K562 (cell line): ENCODE data around the gene NOL12. TPM values are rescaled to one million over a fixed set of nuclear protein-coding genes. Genes with fewer than 3 reads are reported as not detected.

ENCODE experiments used
- ATF1 ChIP-seq, 2 experiments: fragments of 450-650 bp in 1 of 2; IDR thresholded peaks; 2 replicates each; pipeline ENCODE4 v1.6.1; 2016; ENCODE audit warnings: missing compliant biosample characterization in 1 of 2, missing genetic modification characterization in 1 of 2
- CHCHD3 ChIP-seq: fragments of 250-450 bp; sonication (Bioruptor Pico); IDR thresholded peaks from 2 replicates; pipeline ENCODE4 v2.1.2; 2022; ENCODE audit warnings: mild to moderate bottlenecking
- E2F8 ChIP-seq: fragments of 450-650 bp; IDR thresholded peaks from 2 replicates; pipeline ENCODE4 v1.7.1; 2018; ENCODE audit warnings: mild to moderate bottlenecking, low read depth; ENCODE audit not compliant: partially characterized antibody
- KDM5B ChIP-seq: fragments of 200-600 bp; sonication (generic); IDR thresholded peaks from 2 replicates; pipeline ENCODE4 v1.6.1; 2012; ENCODE audit warnings: low read depth, mild to moderate bottlenecking, moderate library complexity, low read length, control low read depth, inconsistent platforms; ENCODE audit not compliant: insufficient replicate concordance
- MYNN ChIP-seq, 2 experiments: sonication (generic); formaldehyde crosslinking in 1 of 2; IDR thresholded peaks; 2 replicates each; pipeline versions ENCODE4 v1.5.0 to v1.6.1; 2016 to 2020; ENCODE audit warnings: antibody characterized with exemption in 1 of 2, missing genetic modification reagents in 1 of 2
- RBFOX2 ChIP-seq: fragments of 200-400 bp; formaldehyde crosslinking; IDR thresholded peaks from 2 replicates; pipeline ENCODE4 v1.6.1; 2017; ENCODE audit warnings: low read depth, mild to moderate bottlenecking, low read length, moderate library complexity
- YY1 ChIP-seq, 3 experiments: IDR thresholded peaks; 2 replicates each; pipeline ENCODE4 v1.6.1; 2011; ENCODE audit warnings: low read length in 2 of 3, mild to moderate bottlenecking in 2 of 3, moderate library complexity in 2 of 3, borderline replicate concordance in 1 of 3, control low read depth in 1 of 3, low read depth in 1 of 3; ENCODE audit not compliant: insufficient read depth in 3 of 3, insufficient replicate concordance in 2 of 3, control insufficient read depth in 1 of 3, insufficient read length in 1 of 3; ENCODE audit errors: extremely low read depth in 1 of 3
- ZBTB11 ChIP-seq, 3 experiments: fragments of 200-800 bp in 1 of 3; fragments of 250-450 bp in 1 of 3; fragments of 450-650 bp in 1 of 3; sonication (Bioruptor Pico) in 1 of 3; sonication (Bioruptor generic) in 1 of 3; formaldehyde crosslinking in 1 of 3; IDR thresholded peaks; 2 replicates each; pipeline versions ENCODE4 v1.6.1 to v1.8.0; 2016 to 2022; ENCODE audit warnings: mild to moderate bottlenecking in 2 of 3, missing genetic modification characterization in 2 of 3, missing compliant biosample characterization in 1 of 3, moderate library complexity in 1 of 3
- ZNF609 ChIP-seq: sonication (generic); formaldehyde crosslinking; IDR thresholded peaks from 2 replicates; pipeline ENCODE4 v1.8.1; 2023; ENCODE audit warnings: missing genetic modification reagents, mild to moderate bottlenecking, borderline replicate concordance
- ZNF766 ChIP-seq: fragments of 200-800 bp; sonication (Bioruptor generic); conservative IDR thresholded peaks from 2 replicates; pipeline ENCODE4 v1.6.1; 2016; ENCODE audit warnings: missing genetic modification characterization, missing compliant biosample characterization
- ZZZ3 ChIP-seq: fragments of 450-650 bp; IDR thresholded peaks from 2 replicates; pipeline ENCODE4 v1.6.1; 2016; ENCODE audit warnings: antibody characterized with exemption, mild to moderate bottlenecking, moderate library complexity
- polyA plus RNA-seq, 8 experiments: library from polyadenylated mRNA; depleted of rRNA in 4 of 8; stranded (reverse) in 5 of 8; unstranded in 3 of 8; fragments of >200 nt; fragmentation: Nextera tagmentation in 2 of 8; fragmentation: Illumina TruSeq in 1 of 8; extraction: Ambion mirVana in 2 of 8; extraction: Trizol in 1 of 8; gene quantifications; 2 replicates each; pipeline versions ENCODE4 v1.2.1 to v1.2.3, GENCODE V29; 2011 to 2014; ENCODE audit warnings: inconsistent platforms in 1 of 8, missing spikeins in 1 of 8
- total RNA-seq, 7 experiments: library from RNA; depleted of rRNA in 6 of 7; stranded (reverse); fragments of >200 nt in 6 of 7; fragmentation: Illumina TruSeq in 2 of 7; extraction: Trizol in 2 of 7; gene quantifications; 2 replicates each; pipeline versions ENCODE4 v1.2.1 to v1.2.3, GENCODE V29; 2011 to 2021; ENCODE audit warnings: low replicate concordance in 1 of 7

The NOL12 gene
- total and polyA plus RNA-seq, 9 of the 15 experiments (the other 6 are each of a cell fraction or from before 2014, with no cell fraction given): 2.8 to 40.9 (median 28.5) TPM

GRCh38 chr22:37686002-37686982, at the start of gene NOL12 (continued):
- peak in 1 of 3 experiments; percentile 54 for TF ChIP-seq YY1 (IDR thresholded peaks at IDR 0.05; ENCODE audit: borderline replicate concordance in 1 of 3, control insufficient read depth in 1 of 3, extremely low read depth in 1 of 3, insufficient read depth in 3 of 3, insufficient read length in 1 of 3, insufficient replicate concordance in 2 of 3, low read depth in 1 of 3, low read length in 2 of 3)
- peak; percentile 82 for TF ChIP-seq RBFOX2
- no peak for TF ChIP-seq CHCHD3 (CRISPR knock-in tag)
- no peak for TF ChIP-seq ATF1 (CRISPR knock-in tag; IDR thresholded peaks at IDR 0.05)
- peak; percentile 80 for TF ChIP-seq ATF1 (tag; IDR thresholded peaks at IDR 0.05)
- no peak for TF ChIP-seq ZZZ3
- TF ChIP-seq ZBTB11 (CRISPR knock-in tag; IDR thresholded peaks at IDR 0.05): peak; percentile 94 to 100 (median 98)
- TF ChIP-seq MYNN (IDR thresholded peaks at IDR 0.05): no peak
- TF ChIP-seq MYNN (CRISPR knock-in tag; IDR thresholded peaks at IDR 0.05): no peak
- no peak for TF ChIP-seq KDM5B
- 0 out of 2 replicates have a peak, but pooled peaks have one; percentile 20 for TF ChIP-seq ZNF766 (CRISPR knock-in tag)
- no peak for TF ChIP-seq ZNF609 (CRISPR knock-in tag)
- TF ChIP-seq E2F8: peak; percentile 92
